H9 (cell line): ENCODE measurements around the gene SMAD6. TPM values are rescaled to one million over a fixed set of nuclear protein-coding genes. Genes with fewer than 3 reads are reported as not detected.

ENCODE experiments used
- DNase-seq: peaks from one replicate; pipeline ENCODE4 v3.0.0-alpha.2; 2017
- H2AFZ ChIP-seq: one replicate; pipeline ENCODE4 v1.6.1; 2013; ENCODE audit warnings: mild to moderate bottlenecking, low read length, control low read depth, moderate library complexity
- H2AK5ac ChIP-seq: 2 replicates; pipeline ENCODE4 v1.6.1; 2013; ENCODE audit warnings: low read length, control low read depth, mixed read lengths; ENCODE audit not compliant: insufficient read length
- H2BK120ac ChIP-seq: one replicate; pipeline ENCODE4 v1.6.1; 2013; ENCODE audit warnings: low read depth, mild to moderate bottlenecking, low read length, control low read depth, inconsistent platforms; ENCODE audit not compliant: poor library complexity, severe bottlenecking
- H2BK12ac ChIP-seq: 2 replicates; pipeline ENCODE4 v1.6.1; 2013; ENCODE audit warnings: low read length, control low read depth, mixed read lengths, low read depth; ENCODE audit not compliant: insufficient read length
- H2BK15ac ChIP-seq: 2 replicates; pipeline ENCODE4 v1.6.1; 2013; ENCODE audit warnings: low read depth, low read length, control low read depth
- H2BK20ac ChIP-seq: one replicate; pipeline ENCODE4 v1.6.1; 2013; ENCODE audit warnings: low read depth, mild to moderate bottlenecking, low read length, control low read depth, inconsistent platforms; ENCODE audit not compliant: poor library complexity, severe bottlenecking
- H2BK5ac ChIP-seq: 2 replicates; pipeline ENCODE4 v1.6.1; 2013; ENCODE audit warnings: low read length, control low read depth, mixed read lengths; ENCODE audit not compliant: insufficient read length
- H3K14ac ChIP-seq: 2 replicates; pipeline ENCODE4 v1.6.1; 2013; ENCODE audit warnings: low read length, control low read depth; ENCODE audit not compliant: insufficient read depth
- H3K18ac ChIP-seq: 2 replicates; pipeline ENCODE4 v1.6.1; 2013; ENCODE audit warnings: low read depth, mild to moderate bottlenecking, mixed read lengths, low read length, control low read depth; ENCODE audit not compliant: insufficient read length
- H3K23ac ChIP-seq: 2 replicates; pipeline ENCODE4 v1.6.1; 2013; ENCODE audit warnings: low read length, control low read depth, mixed read lengths, low read depth; ENCODE audit not compliant: insufficient read length
- H3K23me2 ChIP-seq: 2 replicates; pipeline ENCODE4 v1.6.1; 2013; ENCODE audit warnings: low read depth, mild to moderate bottlenecking, mixed read lengths, low read length, control low read depth; ENCODE audit not compliant: insufficient read length, poor library complexity, severe bottlenecking
- H3K27ac ChIP-seq: 2 replicates; pipeline ENCODE4 v1.5.1; 2013; ENCODE audit warnings: low read length, control low read depth, mixed read lengths, low read depth; ENCODE audit not compliant: insufficient read length
- H3K27me3 ChIP-seq: 2 replicates; pipeline ENCODE4 v1.6.1; 2013; ENCODE audit warnings: low read length, control low read depth, inconsistent platforms; ENCODE audit not compliant: insufficient read depth
- H3K4ac ChIP-seq: 2 replicates; pipeline ENCODE4 v1.6.1; 2013; ENCODE audit warnings: low read depth, mild to moderate bottlenecking, control low read depth, inconsistent platforms, low read length, moderate library complexity
- H3K4me1 ChIP-seq: 2 replicates; pipeline ENCODE4 v1.6.1; 2013; ENCODE audit warnings: low read length, control low read depth, inconsistent platforms; ENCODE audit not compliant: insufficient read depth
- H3K4me2 ChIP-seq: 2 replicates; pipeline ENCODE4 v1.6.1; 2013; ENCODE audit warnings: low read length, control low read depth, mixed read lengths; ENCODE audit not compliant: insufficient read length, insufficient read depth
- H3K56ac ChIP-seq: 2 replicates; pipeline ENCODE4 v1.6.1; 2013; ENCODE audit warnings: low read depth, mild to moderate bottlenecking, mixed read lengths, low read length, control low read depth; ENCODE audit not compliant: insufficient read length
- H3K79me1 ChIP-seq: 2 replicates; pipeline ENCODE4 v1.6.1; 2013; ENCODE audit warnings: low read depth, mild to moderate bottlenecking, moderate library complexity, low read length, control low read depth, inconsistent platforms; ENCODE audit not compliant: insufficient read depth, poor library complexity, severe bottlenecking
- H3K79me2 ChIP-seq: 2 replicates; pipeline ENCODE4 v1.6.1; 2013; ENCODE audit warnings: low read length, control low read depth, inconsistent platforms; ENCODE audit not compliant: insufficient read depth
- H3K9ac ChIP-seq: 2 replicates; pipeline ENCODE4 v1.6.1; 2013; ENCODE audit warnings: low read length, control low read depth, mixed read lengths; ENCODE audit not compliant: insufficient read length; ENCODE audit errors: extremely low read depth
- H3K9me3 ChIP-seq: one replicate; pipeline ENCODE4 v1.6.1; 2013; ENCODE audit warnings: low read depth, low read length, inconsistent platforms; ENCODE audit not compliant: control insufficient read depth
- H3T11ph ChIP-seq: one replicate; pipeline ENCODE4 v1.6.1; 2013; ENCODE audit warnings: mild to moderate bottlenecking, low read length, control low read depth, inconsistent platforms
- H4K20me1 ChIP-seq: one replicate; pipeline ENCODE4 v1.6.1; 2013; ENCODE audit not compliant: control insufficient read depth, insufficient read length, insufficient read depth
- H4K5ac ChIP-seq: 2 replicates; pipeline ENCODE4 v1.6.1; 2013; ENCODE audit warnings: low read depth, mild to moderate bottlenecking, mixed read lengths, low read length, control low read depth; ENCODE audit not compliant: insufficient read length
- H4K8ac ChIP-seq: replicated peaks from 2 replicates; pipeline ENCODE4 v1.6.1; 2013; ENCODE audit warnings: low read length, control low read depth, mixed read lengths, low read depth; ENCODE audit not compliant: insufficient read length
- H4K91ac ChIP-seq: 2 replicates; pipeline ENCODE4 v1.6.1; 2013; ENCODE audit warnings: low read depth, mild to moderate bottlenecking, moderate library complexity, mixed read lengths, low read length, control low read depth; ENCODE audit not compliant: insufficient read length
- H3K27ac Mint-ChIP-seq, 3 experiments: 2 replicates in 2 of 3; 3 replicates in 1 of 3; pipeline ENCODE4 v1.8.0; 2020 to 2021; ENCODE audit warnings: mixed read lengths in 3 of 3, mild to moderate bottlenecking in 1 of 3, moderate library complexity in 1 of 3
- H3K27me3 Mint-ChIP-seq: 2 replicates; pipeline ENCODE4 v1.8.0; 2021; ENCODE audit warnings: low read depth, mild to moderate bottlenecking, moderate library complexity, mixed read lengths
- H3K36me3 Mint-ChIP-seq, 3 experiments: 2 replicates in 2 of 3; 3 replicates in 1 of 3; pipeline ENCODE4 v1.8.0; 2020 to 2021; ENCODE audit warnings: low read depth in 3 of 3, mixed read lengths in 3 of 3; ENCODE audit not compliant: insufficient read depth in 1 of 3
- H3K4me1 Mint-ChIP-seq, 2 experiments: 2 replicates each; pipeline ENCODE4 v1.8.0; 2020; ENCODE audit warnings: mixed read lengths in 2 of 2
- H3K4me3 Mint-ChIP-seq, 2 experiments: 2 replicates in 1 of 2; 3 replicates in 1 of 2; pipeline ENCODE4 v1.8.0; 2020 to 2021; ENCODE audit warnings: mild to moderate bottlenecking in 2 of 2, mixed read lengths in 2 of 2, moderate library complexity in 1 of 2
- H3K9me3 Mint-ChIP-seq, 2 experiments: 2 replicates in 1 of 2; 3 replicates in 1 of 2; pipeline ENCODE4 v1.8.0; 2020; ENCODE audit warnings: mild to moderate bottlenecking in 2 of 2, mixed read lengths in 2 of 2, moderate library complexity in 1 of 2
- WGBS: extraction: QIAGEN DNeasy Blood & Tissue Kit; methylation state at CpG from one replicate; pipeline ENCODE4 v1.1.7; 2013; ENCODE audit warnings: missing lambda C conversion rate, low lambda C conversion rate, mixed read lengths; ENCODE audit not compliant: insufficient read length; ENCODE audit errors: extremely low coverage; 5-methylcytosine and 5-hydroxymethylcytosine counted together
- total RNA-seq: library from RNA; stranded (reverse); gene quantifications from 2 replicates; pipeline ENCODE4 v1.2.1, GENCODE V29; 2021
- TF ChIP-seq, protein P1 (sequence below): fragments of 200-600 bp; sonication (generic); conservative IDR thresholded peaks from 3 replicates; pipeline ENCODE4 v1.8.0; 2021; ENCODE audit warnings: antibody characterized with exemption, mild to moderate bottlenecking

The SMAD6 gene
- total RNA-seq, 1 experiment from 2014 or later = 6.0 TPM

GRCh38 chr15:66763186-66764071 is 61.4 kb downstream of the SMAD6 start:
- Histone ChIP-seq H3K79me2 (no peaks in the 10 kb centered on the region), H3K4me2 (no peak overlapping the region), H2BK12ac (no peak overlapping the region), H4K8ac (no peak overlapping the region), H3K9me3 (no peaks in the 10 kb centered on the region), H2BK5ac (no peak overlapping the region), H2AFZ (no peak overlapping the region), H3K56ac (no peak overlapping the region), H3K23ac (no peak overlapping the region), H3K14ac (no peak overlapping the region; the same call in 1 of the 2 replicates), H3K4ac (no peak overlapping the region; the same call in 1 of the 2 replicates), H3K23me2 (no peaks in the 10 kb centered on the region), H4K91ac (no peak overlapping the region), H3K18ac (no peak overlapping the region), H4K20me1 (no peaks in the 10 kb centered on the region), H3K27me3 (no peaks in the 10 kb centered on the region), H3T11ph (no peak overlapping the region), H3K9ac (no peak overlapping the region), H2BK20ac (no peak overlapping the region), H2BK15ac (no peak overlapping the region), H2BK120ac (no peak overlapping the region), H4K5ac (no peak overlapping the region), H2AK5ac (no peak overlapping the region), H3K4me1 (no peaks in the 10 kb centered on the region), H3K27ac (no peak overlapping the region), H3K79me1 (no peaks in the 10 kb centered on the region)
- H3K36me3 Mint-ChIP-seq = no peaks in the 10 kb centered on the region
- peaks cover 31 to 38% of the 10 kb centered on the region in 2 experiments for H3K4me1 Mint-ChIP-seq
- DNase-seq = no peak
- no peak overlapping the region; a peak in 1 of 7 replicates for H3K27ac Mint-ChIP-seq
- WGBS = no CpG with 5 or more reads among the region's 23 CpGs
- no peaks in the 10 kb centered on the region for H3K9me3 Mint-ChIP-seq
- TF ChIP-seq, protein P1, sequence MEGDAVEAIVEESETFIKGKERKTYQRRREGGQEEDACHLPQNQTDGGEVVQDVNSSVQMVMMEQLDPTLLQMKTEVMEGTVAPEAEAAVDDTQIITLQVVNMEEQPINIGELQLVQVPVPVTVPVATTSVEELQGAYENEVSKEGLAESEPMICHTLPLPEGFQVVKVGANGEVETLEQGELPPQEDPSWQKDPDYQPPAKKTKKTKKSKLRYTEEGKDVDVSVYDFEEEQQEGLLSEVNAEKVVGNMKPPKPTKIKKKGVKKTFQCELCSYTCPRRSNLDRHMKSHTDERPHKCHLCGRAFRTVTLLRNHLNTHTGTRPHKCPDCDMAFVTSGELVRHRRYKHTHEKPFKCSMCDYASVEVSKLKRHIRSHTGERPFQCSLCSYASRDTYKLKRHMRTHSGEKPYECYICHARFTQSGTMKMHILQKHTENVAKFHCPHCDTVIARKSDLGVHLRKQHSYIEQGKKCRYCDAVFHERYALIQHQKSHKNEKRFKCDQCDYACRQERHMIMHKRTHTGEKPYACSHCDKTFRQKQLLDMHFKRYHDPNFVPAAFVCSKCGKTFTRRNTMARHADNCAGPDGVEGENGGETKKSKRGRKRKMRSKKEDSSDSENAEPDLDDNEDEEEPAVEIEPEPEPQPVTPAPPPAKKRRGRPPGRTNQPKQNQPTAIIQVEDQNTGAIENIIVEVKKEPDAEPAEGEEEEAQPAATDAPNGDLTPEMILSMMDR = no peak
- no peaks in the 10 kb centered on the region for H3K27me3 Mint-ChIP-seq
- no peak overlapping the region for H3K4me3 Mint-ChIP-seq
